D721Med (cell line): ENCODE results near the gene BSPH1.
A peak's percentile ranks its signal among the peaks of the same experiment; 100 is the strongest.

Experiments used
- DNase-seq: peaks from one replicate; pipeline ENCODE4 v3.0.0; 2011; ENCODE audit warnings: low spot score; ENCODE audit not compliant: insufficient read length
- FAIRE-seq: peaks from 2 replicates; lab custom pipeline; 2011; peaks lifted over from hg19 to GRCh38; lab: Jason Lieb, UNC
- TF ChIP-seq, protein P1 (sequence below): IDR thresholded peaks from 2 replicates; pipeline ENCODE4 v1.5.1; 2012; ENCODE audit warnings: mild to moderate bottlenecking, control low read depth; ENCODE audit not compliant: insufficient read depth; ENCODE audit errors: missing control alignments

Gene BSPH1, protein sequence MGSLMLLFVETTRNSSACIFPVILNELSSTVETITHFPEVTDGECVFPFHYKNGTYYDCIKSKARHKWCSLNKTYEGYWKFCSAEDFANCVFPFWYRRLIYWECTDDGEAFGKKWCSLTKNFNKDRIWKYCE

GRCh38 chr19:47992070-47992469, at the start of gene BSPH1:
Gene BSPH1, minus strand, starts transcription at chr19:47992170. Its CDS starts 89 bp downstream, at chr19:47992081.
- TF ChIP-seq, protein P1, sequence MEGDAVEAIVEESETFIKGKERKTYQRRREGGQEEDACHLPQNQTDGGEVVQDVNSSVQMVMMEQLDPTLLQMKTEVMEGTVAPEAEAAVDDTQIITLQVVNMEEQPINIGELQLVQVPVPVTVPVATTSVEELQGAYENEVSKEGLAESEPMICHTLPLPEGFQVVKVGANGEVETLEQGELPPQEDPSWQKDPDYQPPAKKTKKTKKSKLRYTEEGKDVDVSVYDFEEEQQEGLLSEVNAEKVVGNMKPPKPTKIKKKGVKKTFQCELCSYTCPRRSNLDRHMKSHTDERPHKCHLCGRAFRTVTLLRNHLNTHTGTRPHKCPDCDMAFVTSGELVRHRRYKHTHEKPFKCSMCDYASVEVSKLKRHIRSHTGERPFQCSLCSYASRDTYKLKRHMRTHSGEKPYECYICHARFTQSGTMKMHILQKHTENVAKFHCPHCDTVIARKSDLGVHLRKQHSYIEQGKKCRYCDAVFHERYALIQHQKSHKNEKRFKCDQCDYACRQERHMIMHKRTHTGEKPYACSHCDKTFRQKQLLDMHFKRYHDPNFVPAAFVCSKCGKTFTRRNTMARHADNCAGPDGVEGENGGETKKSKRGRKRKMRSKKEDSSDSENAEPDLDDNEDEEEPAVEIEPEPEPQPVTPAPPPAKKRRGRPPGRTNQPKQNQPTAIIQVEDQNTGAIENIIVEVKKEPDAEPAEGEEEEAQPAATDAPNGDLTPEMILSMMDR: no peak
- FAIRE-seq (no peak), DNase-seq (no peak)

DNA sequence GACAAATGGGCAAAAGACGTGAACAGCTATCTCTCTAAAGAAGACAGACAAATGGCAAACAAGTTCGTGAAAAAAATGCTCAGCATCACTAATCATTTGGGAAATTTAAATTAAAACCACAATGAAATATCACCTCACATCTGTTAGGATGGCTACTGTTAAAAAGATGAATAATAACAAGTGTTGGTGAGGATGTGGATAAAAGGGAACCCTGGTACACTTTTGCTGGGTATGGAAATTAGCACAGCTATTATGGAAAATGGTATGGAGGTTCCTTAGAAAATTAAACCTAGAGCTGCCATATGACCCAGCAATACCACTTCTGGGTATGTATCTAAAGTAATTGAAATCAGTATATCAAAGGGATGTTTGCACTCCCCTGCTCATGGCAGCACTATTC, 44.8 kb upstream of the BSPH1 start:
- FAIRE-seq (no peak), DNase-seq (no peak)
- TF ChIP-seq, protein P1: no peak

DNA sequence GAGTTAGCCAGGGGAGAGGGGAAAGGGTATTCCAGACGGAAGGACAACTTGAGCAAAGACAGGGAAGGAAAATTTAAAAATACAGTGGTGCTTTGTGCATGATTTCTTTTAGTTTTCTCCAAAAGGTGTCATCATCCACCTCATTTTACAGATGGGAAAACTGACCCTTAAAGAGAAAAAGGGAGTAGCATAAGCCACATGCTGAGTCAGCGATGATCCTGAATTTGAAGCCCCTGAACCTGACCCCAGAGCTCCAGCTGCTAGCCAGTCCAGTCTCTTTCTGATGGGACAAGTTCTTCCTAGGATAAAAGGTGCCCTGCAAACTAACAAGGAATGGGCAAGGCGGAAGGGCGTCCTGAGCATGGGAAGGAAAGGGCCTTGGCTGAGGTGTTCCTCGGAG, 41.6 kb upstream of the BSPH1 start:
- no peak for DNase-seq
- TF ChIP-seq, protein P1: no peak
- no peak for FAIRE-seq

DNA sequence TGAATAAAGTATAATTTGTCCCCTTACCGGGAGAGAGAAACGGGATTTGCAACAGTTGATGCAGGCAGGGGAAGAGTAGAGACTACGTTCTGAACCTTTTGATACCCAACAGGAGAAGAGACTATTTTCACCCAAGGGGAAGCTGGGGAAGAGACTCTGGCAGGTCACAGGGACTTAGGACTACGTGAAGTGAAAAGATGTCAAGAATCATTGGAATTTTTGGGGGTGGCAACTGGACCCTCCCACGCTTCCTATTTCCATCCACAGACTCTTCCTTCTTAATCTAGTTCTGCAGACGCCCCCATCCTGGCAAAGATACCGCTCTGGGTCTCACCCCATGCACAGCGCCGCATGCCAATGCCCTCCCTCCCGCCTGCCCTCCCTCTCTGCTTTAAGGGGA, 38.1 kb upstream of the BSPH1 start:
- TF ChIP-seq, protein P1: no peak
- DNase-seq (no peak), FAIRE-seq (no peak)

GRCh38 chr19:48029431-48029830, 37.5 kb upstream of the BSPH1 start:
- DNase-seq: peak; percentile 46
- TF ChIP-seq, protein P1: no peak
- FAIRE-seq: peak; percentile 92

DNA sequence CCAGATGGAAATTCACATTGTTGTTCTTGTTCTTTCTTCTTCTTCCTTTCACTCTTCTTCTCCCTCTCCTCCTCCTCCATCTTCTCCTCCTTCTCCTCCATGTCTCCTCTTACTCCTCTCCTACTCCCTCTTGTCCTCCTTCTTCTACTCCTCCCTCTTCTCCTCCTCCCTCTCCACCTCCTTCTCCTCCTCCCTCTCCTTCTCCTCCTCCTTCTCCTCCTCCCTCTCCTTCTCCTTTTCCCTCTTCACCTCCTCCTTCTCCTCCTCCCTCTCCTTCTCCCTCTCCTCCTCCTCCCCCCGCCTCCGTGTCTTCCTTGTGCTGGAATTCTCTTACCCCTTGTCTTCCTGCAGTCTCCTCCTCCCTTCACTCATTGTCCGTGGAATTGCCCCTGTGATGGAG, 33.5 kb upstream of the BSPH1 start:
- TF ChIP-seq, protein P1: no peak
- DNase-seq: no peak
- no peak for FAIRE-seq

DNA sequence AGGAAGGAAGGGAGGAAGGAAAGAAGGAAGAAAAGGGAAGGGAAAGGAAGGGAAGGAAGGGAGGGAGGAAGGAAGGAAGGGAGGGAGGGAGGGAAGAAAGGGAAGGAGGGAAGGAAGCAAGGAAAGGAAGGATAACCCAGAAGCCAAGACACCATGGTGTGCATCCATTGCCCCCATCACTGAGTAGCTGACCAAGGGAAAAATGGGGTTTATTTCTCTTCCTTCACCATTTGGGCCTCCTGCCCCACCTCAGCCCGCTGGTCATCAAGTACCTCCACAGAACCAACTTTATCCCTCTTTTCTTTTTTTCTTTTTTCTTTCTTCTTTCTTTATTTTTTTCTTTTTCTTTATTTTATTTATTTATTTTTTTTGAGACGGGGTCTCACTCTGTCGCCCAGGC, 31.5 kb upstream of the BSPH1 start:
- FAIRE-seq: no peak
- DNase-seq: no peak
- TF ChIP-seq, protein P1: no peak
